ENCODE data around the gene PALM. TPM values are rescaled to one million over a fixed set of nuclear protein-coding genes. Genes with fewer than 3 reads are reported as not detected.
A peak's percentile ranks its signal among the peaks of the same experiment; 100 is the strongest.
"Not testable (repeated sequence)": the region's sequence is repeated elsewhere in the genome, so short reads cannot be mapped to it uniquely, and the experiment has no call there.

Gene PALM
- total and polyA plus RNA-seq, 9 of the 15 experiments (the other 6 are each of a cell fraction or from before 2014, with no cell fraction given) = 0.04 to 6.6 (median 1.7) TPM

DNA sequence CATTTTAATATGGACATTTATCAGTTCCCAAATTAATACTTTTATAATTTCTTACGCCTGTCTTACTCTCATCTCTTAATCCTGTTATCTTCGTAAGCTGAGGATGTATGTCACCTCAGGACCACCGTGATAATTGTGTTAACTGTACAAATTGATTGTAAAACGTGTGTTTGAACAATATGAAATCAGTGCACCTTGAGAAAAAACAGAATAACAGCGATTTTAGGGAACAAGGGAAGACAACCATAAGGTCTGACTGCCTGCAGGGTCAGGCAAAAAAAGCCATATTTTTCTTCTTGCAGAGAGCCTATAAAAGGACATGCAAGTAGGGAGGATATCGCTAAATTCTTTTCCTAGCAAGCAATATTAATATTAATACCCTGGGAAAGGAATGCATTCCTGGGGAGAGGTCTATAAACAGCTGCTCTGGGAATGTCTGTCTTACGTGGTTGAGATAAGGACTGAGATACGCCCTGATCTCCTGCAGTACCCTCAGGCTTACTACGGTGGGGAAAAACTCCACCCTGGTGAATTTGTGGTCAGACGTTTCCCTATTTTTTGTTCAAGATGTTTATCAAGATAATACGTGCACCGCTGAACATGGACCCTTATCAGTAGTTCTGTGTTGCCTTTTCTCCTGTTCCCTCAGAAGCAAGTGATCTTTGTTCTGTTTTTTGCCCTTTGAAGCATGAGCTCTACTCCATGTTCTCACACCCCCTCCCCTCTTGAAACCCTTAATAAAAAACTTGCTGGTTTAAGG lies 39.9 kb upstream of the PALM start (continued):
- TF ChIP-seq, protein P1, sequence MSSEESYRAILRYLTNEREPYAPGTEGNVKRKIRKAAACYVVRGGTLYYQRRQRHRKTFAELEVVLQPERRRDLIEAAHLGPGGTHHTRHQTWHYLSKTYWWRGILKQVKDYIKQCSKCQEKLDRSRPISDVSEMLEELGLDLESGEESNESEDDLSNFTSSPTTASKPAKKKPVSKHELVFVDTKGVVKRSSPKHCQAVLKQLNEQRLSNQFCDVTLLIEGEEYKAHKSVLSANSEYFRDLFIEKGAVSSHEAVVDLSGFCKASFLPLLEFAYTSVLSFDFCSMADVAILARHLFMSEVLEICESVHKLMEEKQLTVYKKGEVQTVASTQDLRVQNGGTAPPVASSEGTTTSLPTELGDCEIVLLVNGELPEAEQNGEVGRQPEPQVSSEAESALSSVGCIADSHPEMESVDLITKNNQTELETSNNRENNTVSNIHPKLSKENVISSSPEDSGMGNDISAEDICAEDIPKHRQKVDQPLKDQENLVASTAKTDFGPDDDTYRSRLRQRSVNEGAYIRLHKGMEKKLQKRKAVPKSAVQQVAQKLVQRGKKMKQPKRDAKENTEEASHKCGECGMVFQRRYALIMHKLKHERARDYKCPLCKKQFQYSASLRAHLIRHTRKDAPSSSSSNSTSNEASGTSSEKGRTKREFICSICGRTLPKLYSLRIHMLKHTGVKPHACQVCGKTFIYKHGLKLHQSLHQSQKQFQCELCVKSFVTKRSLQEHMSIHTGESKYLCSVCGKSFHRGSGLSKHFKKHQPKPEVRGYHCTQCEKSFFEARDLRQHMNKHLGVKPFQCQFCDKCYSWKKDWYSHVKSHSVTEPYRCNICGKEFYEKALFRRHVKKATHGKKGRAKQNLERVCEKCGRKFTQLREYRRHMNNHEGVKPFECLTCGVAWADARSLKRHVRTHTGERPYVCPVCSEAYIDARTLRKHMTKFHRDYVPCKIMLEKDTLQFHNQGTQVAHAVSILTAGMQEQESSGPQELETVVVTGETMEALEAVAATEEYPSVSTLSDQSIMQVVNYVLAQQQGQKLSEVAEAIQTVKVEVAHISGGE (CRISPR knock-in tag; IDR thresholded peaks at IDR 0.05) = peak in 2 of 3 experiments; percentile 75 to 94; a peak in 3 of 6 replicates
- TF ChIP-seq ZNF766 (CRISPR knock-in tag; conservative IDR thresholded peaks at IDR 0.05) (0 out of 2 replicates have a peak, but pooled peaks have one; percentile 41), TRIM24 (IDR thresholded peaks at IDR 0.05) (peak in 1 of 2 experiments; percentile 81; a peak in 2 of 4 replicates), GABPA (tag; conservative IDR thresholded peaks at IDR 0.05; ENCODE audit: low read depth) (peak; percentile 33), JUND (IDR thresholded peaks at IDR 0.05; ENCODE audit: borderline replicate concordance, low read depth, low read length) (0 out of 2 replicates have a peak, but pooled peaks have one; percentile 19), JUND (tag; IDR thresholded peaks at IDR 0.05; ENCODE audit: borderline replicate concordance, low read depth, low read length) (0 out of 3 replicates have a peak, but pooled peaks have one; percentile 19), EP300 (IDR thresholded peaks at IDR 0.05; ENCODE audit: low read length) (peak; percentile 19; the same call in 1 of the 2 replicates), OTX1 (CRISPR knock-in tag; IDR thresholded peaks at IDR 0.05) (peak; percentile 64; the same call in 1 of the 2 replicates), TEAD4 (IDR thresholded peaks at IDR 0.05; ENCODE audit: low read length) (peak; percentile 63; the same call in 1 of the 2 replicates), MTA3 (IDR thresholded peaks at IDR 0.05; ENCODE audit: borderline replicate concordance) (peak; percentile 38; the same call in 1 of the 2 replicates), ZEB2 (IDR thresholded peaks at IDR 0.05) (peak; percentile 50; the same call in 1 of the 2 replicates), ADNP (tag; IDR thresholded peaks at IDR 0.05) (peak; percentile 52), TRIM28 (IDR thresholded peaks at IDR 0.05) (peak; percentile 91; the same call in 1 of the 2 replicates), NBN (IDR thresholded peaks at IDR 0.05; ENCODE audit: low read depth) (peak; percentile 56; the same call in 1 of the 2 replicates), CBFA2T3 (IDR thresholded peaks at IDR 0.05) (peak; percentile 53; the same call in 1 of the 2 replicates), ATF7 (IDR thresholded peaks at IDR 0.05) (peak; percentile 55), RAD21 (CRISPR knock-in tag; conservative IDR thresholded peaks at IDR 0.05 in 1 of 2, IDR thresholded peaks at IDR 0.05 in 1 of 2) (0 out of 4 replicates have a peak, but pooled peaks of 1 of the 2 experiments have one; percentile 12), DPF2 (IDR thresholded peaks at IDR 0.05) (0 out of 2 replicates have a peak, but pooled peaks have one; percentile 19), ARID1B (IDR thresholded peaks at IDR 0.05) (peak; percentile 75)
- not testable (repeated sequence) for TF ChIP-seq TEAD4 (CRISPR knock-in tag; IDR thresholded peaks at IDR 0.05; ENCODE audit: borderline replicate concordance)
- TF ChIP-seq, protein P2, sequence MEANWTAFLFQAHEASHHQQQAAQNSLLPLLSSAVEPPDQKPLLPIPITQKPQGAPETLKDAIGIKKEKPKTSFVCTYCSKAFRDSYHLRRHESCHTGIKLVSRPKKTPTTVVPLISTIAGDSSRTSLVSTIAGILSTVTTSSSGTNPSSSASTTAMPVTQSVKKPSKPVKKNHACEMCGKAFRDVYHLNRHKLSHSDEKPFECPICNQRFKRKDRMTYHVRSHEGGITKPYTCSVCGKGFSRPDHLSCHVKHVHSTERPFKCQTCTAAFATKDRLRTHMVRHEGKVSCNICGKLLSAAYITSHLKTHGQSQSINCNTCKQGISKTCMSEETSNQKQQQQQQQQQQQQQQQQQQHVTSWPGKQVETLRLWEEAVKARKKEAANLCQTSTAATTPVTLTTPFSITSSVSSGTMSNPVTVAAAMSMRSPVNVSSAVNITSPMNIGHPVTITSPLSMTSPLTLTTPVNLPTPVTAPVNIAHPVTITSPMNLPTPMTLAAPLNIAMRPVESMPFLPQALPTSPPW (CRISPR knock-in tag; IDR thresholded peaks at IDR 0.05) = 0 out of 2 replicates have a peak, but pooled peaks have one; percentile 57
- TF ChIP-seq, protein P3, sequence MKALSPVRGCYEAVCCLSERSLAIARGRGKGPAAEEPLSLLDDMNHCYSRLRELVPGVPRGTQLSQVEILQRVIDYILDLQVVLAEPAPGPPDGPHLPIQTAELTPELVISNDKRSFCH (CRISPR knock-in tag; IDR thresholded peaks at IDR 0.05) = not testable (repeated sequence)
- TF ChIP-seq, protein P3 (tag; IDR thresholded peaks at IDR 0.05) = 0 out of 2 replicates have a peak, but pooled peaks have one; percentile 55

All from K562 (cell line).